Measurements from ENCODE around the gene NOS1AP. TPM values are rescaled to one million over a fixed set of nuclear protein-coding genes. Genes with fewer than 3 reads are reported as not detected.

NOS1AP gene
- total RNA-seq, 1 experiment from 2014 or later, result 0.51 TPM

GRCh38 chr1:162367772-162368171, 298.3 kb downstream of the NOS1AP start:
- Histone ChIP-seq H3K36me3 (no peaks in the 10 kb centered on the region), H3K9me3 (replicated peaks) (no peaks in the 10 kb centered on the region), H3K27ac (no peak overlapping the region), H3K4me1 (peaks cover 14% of the 10 kb centered on the region), H3K27me3 (no peaks in the 10 kb centered on the region), H3K4me3 (no peak overlapping the region)
- DNase-seq, result no peak

DNA sequence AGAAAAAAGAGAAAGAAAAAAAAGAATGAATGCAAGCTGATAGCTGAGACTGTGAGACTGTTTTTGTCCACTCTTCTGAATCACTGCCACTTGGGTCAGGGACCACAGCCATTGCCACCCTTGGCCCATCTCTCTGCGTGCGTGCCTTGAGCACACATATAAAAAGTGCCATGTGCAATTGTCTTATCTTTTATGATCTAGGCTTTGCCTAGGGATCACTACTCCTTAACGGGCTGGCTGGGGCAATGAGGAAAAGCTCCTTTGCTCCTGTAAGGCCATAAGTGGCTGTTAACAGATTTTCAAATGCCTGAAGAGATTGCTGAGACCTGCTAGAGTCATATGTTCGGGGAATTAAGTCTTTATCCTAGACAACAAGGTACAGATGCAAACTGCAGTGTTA, 299.0 kb downstream of the NOS1AP start:
- Histone ChIP-seq H3K4me1 (peaks cover 14% of the 10 kb centered on the region), H3K9me3 (replicated peaks) (no peaks in the 10 kb centered on the region), H3K36me3 (no peaks in the 10 kb centered on the region), H3K27ac (no peak overlapping the region), H3K4me3 (no peak overlapping the region), H3K27me3 (no peaks in the 10 kb centered on the region)
- DNase-seq, result no peak

GRCh38 chr1:162369571-162369970, 300.1 kb downstream of the NOS1AP start:
- no peaks in the 10 kb centered on the region for H3K9me3 ChIP-seq (replicated peaks)
- no peak overlapping the region for H3K4me3 ChIP-seq
- no peak overlapping the region for H3K27ac ChIP-seq
- H3K27me3 ChIP-seq, result no peaks in the 10 kb centered on the region
- DNase-seq, result no peak
- no peaks in the 10 kb centered on the region for H3K36me3 ChIP-seq
- peaks cover 19% of the 10 kb centered on the region for H3K4me1 ChIP-seq

DNA sequence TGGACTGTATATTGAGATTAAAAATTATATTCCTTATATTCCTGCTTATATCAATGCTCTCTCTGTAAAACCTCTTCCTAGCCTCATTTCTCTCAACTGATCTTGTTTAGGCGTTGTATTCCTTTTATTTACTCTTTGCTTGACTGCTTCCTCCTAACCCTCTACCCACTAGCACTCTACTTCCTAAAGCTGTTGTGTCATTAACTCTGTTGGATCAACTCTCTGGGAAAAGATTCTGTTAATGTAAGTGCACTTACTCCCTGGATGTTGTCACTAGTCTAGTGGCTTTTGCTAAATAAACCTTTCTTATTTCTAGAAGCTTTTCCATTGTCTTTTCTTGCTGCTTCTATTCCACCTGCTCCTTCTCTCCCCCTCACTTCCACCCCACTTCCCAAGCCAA, 300.7 kb downstream of the NOS1AP start:
- Histone ChIP-seq H3K9me3 (replicated peaks) (no peaks in the 10 kb centered on the region), H3K27ac (no peak overlapping the region), H3K4me3 (no peak overlapping the region), H3K27me3 (no peaks in the 10 kb centered on the region), H3K4me1 (peaks cover 19% of the 10 kb centered on the region), H3K36me3 (no peaks in the 10 kb centered on the region)
- DNase-seq, result no peak

DNA sequence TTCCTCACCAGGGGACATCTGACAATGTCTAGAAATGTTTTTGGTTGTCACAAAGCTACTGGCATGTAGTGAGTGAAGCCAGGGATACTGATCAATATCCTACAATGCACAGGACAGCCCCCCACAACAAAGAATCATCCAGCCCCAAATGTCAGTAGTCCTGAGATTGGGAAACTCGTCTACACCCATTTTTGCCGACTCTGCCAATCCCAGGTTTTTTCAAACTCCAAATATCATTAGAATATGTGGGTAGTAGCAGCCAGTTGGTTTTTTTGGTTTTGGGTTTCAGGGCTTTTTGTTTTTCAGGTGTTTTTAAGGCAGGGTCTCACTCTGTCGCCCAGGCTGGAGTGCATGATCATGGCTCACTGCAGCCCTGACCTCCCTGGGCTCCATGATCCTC, 301.2 kb downstream of the NOS1AP start:
- peaks cover 19% of the 10 kb centered on the region for H3K4me1 ChIP-seq
- H3K27me3 ChIP-seq, result no peaks in the 10 kb centered on the region
- no peaks in the 10 kb centered on the region for H3K9me3 ChIP-seq (replicated peaks)
- H3K4me3 ChIP-seq, result no peak overlapping the region
- DNase-seq, result no peak
- no peaks in the 10 kb centered on the region for H3K36me3 ChIP-seq
- no peak overlapping the region for H3K27ac ChIP-seq

- H3K27ac ChIP-seq, result no peak overlapping the region
- peaks cover 19% of the 10 kb centered on the region for H3K4me1 ChIP-seq
- H3K4me3 ChIP-seq, result no peak overlapping the region
- H3K9me3 ChIP-seq (replicated peaks), result no peaks in the 10 kb centered on the region
- H3K27me3 ChIP-seq, result no peaks in the 10 kb centered on the region
- no peak for DNase-seq
- H3K36me3 ChIP-seq, result no peaks in the 10 kb centered on the region
Measured at GRCh38 chr1:162371611-162372010, 302.1 kb downstream of the NOS1AP start.

DNA sequence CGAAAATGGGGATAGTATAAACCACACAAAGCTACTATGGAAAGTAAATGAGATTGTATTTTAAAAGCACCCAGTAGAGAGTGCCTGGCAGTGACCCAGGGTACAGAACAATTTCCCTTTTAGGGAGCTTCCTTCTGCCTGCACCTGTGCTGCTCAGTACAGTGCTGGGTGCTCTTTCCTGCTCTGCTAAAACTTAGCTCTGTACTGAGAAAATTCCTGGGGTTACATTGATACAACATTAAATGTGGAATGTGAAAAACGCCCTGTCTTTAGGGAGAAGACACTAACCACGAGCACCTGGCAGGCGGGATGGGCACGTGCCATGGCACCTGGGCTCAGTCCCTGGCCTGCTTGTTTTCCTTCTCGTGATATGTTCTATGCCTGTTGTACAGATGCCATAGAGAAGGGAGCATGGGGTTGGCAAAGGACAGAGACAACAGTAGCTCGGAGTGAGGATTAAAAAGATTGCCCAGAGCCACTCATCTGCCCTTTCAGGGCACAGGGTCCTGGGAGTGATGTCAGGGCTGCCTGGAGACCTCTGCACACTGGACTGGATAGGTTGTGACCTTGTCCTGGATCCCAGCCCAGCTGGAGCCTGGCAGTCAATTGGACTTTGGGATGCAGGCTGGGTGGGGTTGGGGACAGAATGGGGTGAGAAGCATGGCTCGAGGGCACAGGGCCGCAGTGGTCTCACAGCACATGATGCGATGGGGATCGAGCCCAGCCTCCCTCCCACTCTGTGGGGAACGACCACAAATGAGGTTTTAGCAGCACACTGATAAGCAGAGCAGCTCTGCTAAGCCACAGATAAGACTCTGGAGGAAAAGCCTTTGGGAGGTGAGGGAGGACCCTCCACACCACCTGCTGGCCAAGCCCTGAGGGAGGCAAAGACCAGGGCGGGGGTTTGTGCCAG, 302.9 kb downstream of the NOS1AP start:
- peaks cover 19% of the 10 kb centered on the region for H3K4me1 ChIP-seq
- no peak overlapping the region for H3K4me3 ChIP-seq
- H3K27ac ChIP-seq, result no peak overlapping the region
- no peaks in the 10 kb centered on the region for H3K36me3 ChIP-seq
- no peak for DNase-seq
- no peaks in the 10 kb centered on the region for H3K9me3 ChIP-seq (replicated peaks)
- H3K27me3 ChIP-seq, result no peaks in the 10 kb centered on the region

- Histone ChIP-seq H3K36me3 (no peaks in the 10 kb centered on the region), H3K4me1 (peaks cover 19% of the 10 kb centered on the region), H3K9me3 (replicated peaks) (no peaks in the 10 kb centered on the region), H3K4me3 (no peak overlapping the region), H3K27ac (no peak overlapping the region), H3K27me3 (no peaks in the 10 kb centered on the region)
- DNase-seq, result no peak
Measured at GRCh38 chr1:162373072-162373427, 303.6 kb downstream of the NOS1AP start.

GRCh38 chr1:162373541-162374260, 304.2 kb downstream of the NOS1AP start:
- peak; percentile 38 to 42 for DNase-seq
- Histone ChIP-seq H3K27me3 (no peaks in the 10 kb centered on the region), H3K36me3 (no peaks in the 10 kb centered on the region), H3K4me1 (peaks cover 19% of the 10 kb centered on the region), H3K9me3 (replicated peaks) (no peaks in the 10 kb centered on the region), H3K27ac (no peak overlapping the region), H3K4me3 (no peak overlapping the region)

DNA sequence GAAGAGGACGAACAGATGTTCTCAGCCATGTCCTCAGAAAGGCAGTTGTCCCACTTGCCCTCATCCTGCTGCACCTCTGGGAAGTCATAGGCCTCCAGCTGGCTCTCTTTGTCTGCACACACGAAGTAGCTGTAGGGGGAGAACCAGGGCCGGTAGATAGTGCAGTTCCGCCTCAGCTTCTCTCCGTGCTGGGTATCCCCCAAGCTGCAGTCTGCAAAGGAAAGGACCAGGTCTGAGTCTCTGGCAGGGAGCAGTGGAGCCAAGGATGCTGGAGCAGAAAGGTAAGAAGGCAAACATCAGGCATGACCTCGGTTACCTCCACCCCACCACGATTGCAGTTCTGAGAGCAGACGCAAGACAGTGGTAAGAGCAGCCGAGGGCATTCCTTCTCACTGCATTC, 304.9 kb downstream of the NOS1AP start:
- DNase-seq, result no peak

GRCh38 chr1:162375463-162375862, 306.0 kb downstream of the NOS1AP start:
- Histone ChIP-seq H3K27ac (no peak overlapping the region), H3K4me3 (no peak overlapping the region), H3K4me1 (peaks cover 19% of the 10 kb centered on the region), H3K27me3 (no peaks in the 10 kb centered on the region), H3K36me3 (no peaks in the 10 kb centered on the region), H3K9me3 (replicated peaks) (no peaks in the 10 kb centered on the region)
- no peak for DNase-seq

More for the DNA sequence above, 304.9 kb downstream of the NOS1AP start:
- Histone ChIP-seq H3K27ac (no peak overlapping the region), H3K4me1 (peaks cover 19% of the 10 kb centered on the region), H3K4me3 (no peak overlapping the region), H3K36me3 (no peaks in the 10 kb centered on the region), H3K9me3 (replicated peaks) (no peaks in the 10 kb centered on the region), H3K27me3 (no peaks in the 10 kb centered on the region)

DNA sequence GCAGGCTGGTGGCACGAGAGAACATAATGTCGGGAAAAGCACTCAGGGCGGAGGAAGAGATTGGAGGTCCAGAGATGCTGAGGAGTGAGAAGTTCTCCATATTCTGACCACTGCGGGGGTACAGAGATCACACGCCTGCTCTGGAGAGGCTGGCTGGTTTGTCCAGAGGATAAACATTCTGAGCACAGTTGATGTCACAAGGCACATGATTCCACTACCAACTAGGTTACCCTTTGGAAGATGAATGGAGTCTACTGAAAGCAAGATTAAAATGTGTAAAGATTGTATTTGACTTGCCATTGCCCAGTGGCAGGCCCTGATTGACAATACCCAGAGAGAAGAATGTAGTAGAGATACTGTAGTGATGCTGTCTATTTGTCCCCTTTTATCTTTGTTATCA, 307.2 kb downstream of the NOS1AP start, which contains the start of gene SPATA46:
Gene SPATA46, minus strand, starts transcription at position 164 of the 400 bp plus-strand sequence. Its CDS starts 64 bp downstream, at position 100.
- H3K27me3 ChIP-seq, result no peaks in the 10 kb centered on the region

DNA sequence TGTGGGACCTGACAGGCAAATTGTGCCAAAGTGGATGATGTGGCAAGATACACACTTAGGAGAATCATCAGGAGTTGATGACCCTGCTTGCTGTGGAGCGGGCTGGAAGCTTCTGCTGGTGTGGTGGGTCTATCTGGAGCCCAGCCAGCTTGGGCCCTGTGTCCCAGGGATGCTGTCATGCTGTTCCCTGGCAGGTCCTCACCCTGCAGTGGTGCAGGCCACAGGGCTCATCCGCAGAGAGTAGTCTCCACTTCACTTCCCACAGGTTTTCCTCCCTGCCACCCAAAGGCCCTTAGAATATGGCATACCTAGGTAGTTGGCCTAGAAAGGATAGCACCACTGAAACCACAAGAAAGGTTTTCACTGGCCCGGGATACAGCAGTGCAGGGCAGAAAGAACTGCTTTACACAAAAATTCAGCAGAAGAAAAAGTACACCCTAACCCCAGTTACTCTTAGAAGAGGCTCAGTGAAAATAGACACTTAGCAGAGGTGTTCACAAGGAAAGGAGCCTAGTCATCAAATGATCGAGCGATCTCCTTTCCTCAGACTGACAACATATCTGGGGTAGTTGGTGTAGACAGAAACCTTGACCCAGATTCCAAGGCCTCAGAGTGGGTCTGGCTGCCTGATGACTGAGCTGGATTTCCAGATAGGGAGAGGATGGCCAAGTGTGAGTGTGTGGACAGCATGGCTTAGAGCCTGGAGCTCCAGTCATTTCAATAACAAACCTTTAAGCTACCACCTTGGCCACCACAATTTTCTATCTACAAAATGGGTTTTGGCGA, 310.8 kb downstream of the NOS1AP start:
- no peak overlapping the region for H3K27ac ChIP-seq
- no peaks in the 10 kb centered on the region for H3K4me1 ChIP-seq
- no peak for DNase-seq
- no peaks in the 10 kb centered on the region for H3K9me3 ChIP-seq (replicated peaks)
- H3K4me3 ChIP-seq, result no peak overlapping the region
- no peaks in the 10 kb centered on the region for H3K27me3 ChIP-seq
- H3K36me3 ChIP-seq, result no peaks in the 10 kb centered on the region

More for the DNA sequence above, 307.2 kb downstream of the NOS1AP start, which contains the start of gene SPATA46:
- no peak for DNase-seq
- H3K4me3 ChIP-seq, result no peak within 1 kb of the TSS
- no peaks in the 10 kb centered on the region for H3K9me3 ChIP-seq (replicated peaks)
- no peaks in the 10 kb centered on the region for H3K36me3 ChIP-seq
- peaks cover 18% of the 10 kb centered on the region for H3K4me1 ChIP-seq
- no peak within 1 kb of the TSS for H3K27ac ChIP-seq

- no peak within 1 kb of the TSS for H3K27ac ChIP-seq
- H3K36me3 ChIP-seq, result no peaks in the 10 kb centered on the region
- no peaks in the 10 kb centered on the region for H3K4me1 ChIP-seq
- H3K27me3 ChIP-seq, result no peaks in the 10 kb centered on the region
- no peaks in the 10 kb centered on the region for H3K9me3 ChIP-seq (replicated peaks)
- no peak for DNase-seq
- no peak within 1 kb of the TSS for H3K4me3 ChIP-seq
Measured at GRCh38 chr1:162381383-162381782, 311.9 kb downstream of the NOS1AP start, which contains the start of gene C1orf226. TSS of gene C1orf226 (plus strand) at chr1:162381728. CDS start at chr1:162381902, 174 bp downstream.
